HG03565 (cell line): Measurements from ENCODE around the gene C4orf54.

ENCODE experiments used
- ATAC-seq: cut with Tn5 transposase; IDR thresholded peaks from one replicate; pipeline ENCODE4 v1.9.1; 2021; ENCODE audit warnings: mild to moderate bottlenecking, moderate library complexity; ENCODE audit not compliant: unreplicated experiment

Gene C4orf54

GRCh38 chr4:99652596-99653436, 4.8 kb downstream of the C4orf54 start:
- no peak for ATAC-seq

GRCh38 chr4:99651811-99652485, 5.7 kb downstream of the C4orf54 start:
- no peak for ATAC-seq

- ATAC-seq, result no peak
These were observed 6.4 kb downstream of the C4orf54 start for GRCh38 chr4:99651016-99651769.

GRCh38 chr4:99649778-99650177, 7.8 kb downstream of the C4orf54 start:
- ATAC-seq, result no peak

- ATAC-seq, result no peak
These were observed 8.4 kb downstream of the C4orf54 start for GRCh38 chr4:99649208-99649607.

GRCh38 chr4:99648321-99648720, 9.3 kb downstream of the C4orf54 start:
- no peak for ATAC-seq

GRCh38 chr4:99647071-99647470, 10.6 kb downstream of the C4orf54 start:
- no peak for ATAC-seq

GRCh38 chr4:99645638-99646037, 12.0 kb downstream of the C4orf54 start:
- no peak for ATAC-seq

GRCh38 chr4:99645036-99645435, 12.6 kb downstream of the C4orf54 start:
- ATAC-seq, result no peak

- ATAC-seq, result no peak
These were observed 13.2 kb downstream of the C4orf54 start for GRCh38 chr4:99644453-99644852.

GRCh38 chr4:99642725-99643489, 14.7 kb downstream of the C4orf54 start:
- ATAC-seq, result no peak

GRCh38 chr4:99640676-99641075, 17.0 kb downstream of the C4orf54 start:
- ATAC-seq, result no peak

GRCh38 chr4:99637174-99637573, 20.5 kb downstream of the C4orf54 start:
- no peak for ATAC-seq

- no peak for ATAC-seq
These were observed 21.2 kb downstream of the C4orf54 start for GRCh38 chr4:99636422-99636821.

- ATAC-seq, result no peak
These were observed 22.0 kb downstream of the C4orf54 start for GRCh38 chr4:99635601-99636000.

- ATAC-seq, result no peak
These were observed 22.8 kb downstream of the C4orf54 start for GRCh38 chr4:99634742-99635360.

GRCh38 chr4:99633772-99634171, 23.9 kb downstream of the C4orf54 start:
- no peak for ATAC-seq

GRCh38 chr4:99630857-99631360, 26.7 kb downstream of the C4orf54 start:
- ATAC-seq, result no peak

- no peak for ATAC-seq
These were observed 27.6 kb downstream of the C4orf54 start for GRCh38 chr4:99629962-99630554.

GRCh38 chr4:99628040-99628439, 29.6 kb downstream of the C4orf54 start:
- no peak for ATAC-seq
